HG03196 (cell line): ENCODE results near the gene PRKCA.
"Not testable (repeated sequence)": the region's sequence is repeated elsewhere in the genome, so short reads cannot be mapped to it uniquely, and the experiment has no call there.

ENCODE experiments used
- ATAC-seq: cut with Tn5 transposase; IDR thresholded peaks from one replicate; pipeline ENCODE4 v1.9.1; 2021; ENCODE audit not compliant: unreplicated experiment

PRKCA gene

GRCh38 chr17:66287911-66288310 lies 14.5 kb upstream of the PRKCA start:
- ATAC-seq, result no peak

- no peak for ATAC-seq
Observed at GRCh38 chr17:66290101-66290722, 12.2 kb upstream of the PRKCA start.

GRCh38 chr17:66292353-66292752 lies 10.1 kb upstream of the PRKCA start:
- ATAC-seq, result no peak

- no peak for ATAC-seq
Observed at GRCh38 chr17:66296289-66296725, 6.1 kb upstream of the PRKCA start.

GRCh38 chr17:66297443-66297842 lies 5.0 kb upstream of the PRKCA start:
- ATAC-seq, result not testable (repeated sequence)

- ATAC-seq, result no peak
Observed at GRCh38 chr17:66299711-66300110, 2.7 kb upstream of the PRKCA start.

GRCh38 chr17:66300956-66301355 lies 1.5 kb upstream of the PRKCA start:
- no peak for ATAC-seq

- no peak for ATAC-seq
Observed at GRCh38 chr17:66301367-66301863, 998 bp upstream of the PRKCA start.

GRCh38 chr17:66302761-66303626 lies 581 bp downstream of the PRKCA start:
- ATAC-seq, result peak; percentile 16

GRCh38 chr17:66304304-66305174 lies 2.1 kb downstream of the PRKCA start:
- ATAC-seq, result no peak

- no peak for ATAC-seq
Observed at GRCh38 chr17:66306446-66306845, 4.0 kb downstream of the PRKCA start.

- ATAC-seq, result no peak
Observed at GRCh38 chr17:66307257-66307656, 4.8 kb downstream of the PRKCA start.

GRCh38 chr17:66308856-66309255 lies 6.4 kb downstream of the PRKCA start:
- no peak for ATAC-seq

GRCh38 chr17:66309793-66310192 lies 7.4 kb downstream of the PRKCA start:
- no peak for ATAC-seq

GRCh38 chr17:66310528-66311148 lies 8.2 kb downstream of the PRKCA start:
- ATAC-seq, result no peak

GRCh38 chr17:66312912-66313311 lies 10.5 kb downstream of the PRKCA start:
- no peak for ATAC-seq

- no peak for ATAC-seq
Observed at GRCh38 chr17:66313325-66313724, 10.9 kb downstream of the PRKCA start.

GRCh38 chr17:66313995-66314659 lies 11.7 kb downstream of the PRKCA start:
- ATAC-seq, result no peak

- no peak for ATAC-seq
Observed at GRCh38 chr17:66317629-66318028, 15.2 kb downstream of the PRKCA start.

GRCh38 chr17:66319226-66319625 lies 16.8 kb downstream of the PRKCA start:
- ATAC-seq, result no peak
